HCT116 (cell line): ENCODE results near the gene RAP1A. TPM values are rescaled to one million over a fixed set of nuclear protein-coding genes. Genes with fewer than 3 reads are reported as not detected.

Experiments used
- ATAC-seq: fragments of 200-7000 bp; cut with Tn5 transposase; 2 replicates; pipeline ENCODE4 v1.9.1; 2020; ENCODE audit warnings: mild to moderate bottlenecking, moderate library complexity
- BruUV-seq: library from RNA; stranded (reverse); fragments of 400-500 nt; replicated peaks from 2 replicates; lab custom pipeline; 2021; lab: Mats Ljungman, UMichigan
- CTCF ChIA-PET: fragments of 300-600 bp; sonication (Branson Sonifier 250); formaldehyde crosslinking; loops from one replicate; lab custom pipeline; 2021; ENCODE audit warnings: antibody characterized with exemption; lab: Charles Lee
- POLR2A ChIA-PET: fragments of 300-600, 350-600 bp; sonication (Branson Sonifier 250); formaldehyde crosslinking; loops from one replicate; lab custom pipeline; 2021; ENCODE audit warnings: antibody characterized with exemption; lab: Charles Lee
- RAD21 ChIA-PET, 2 experiments: fragments of 300-600 bp; sonication (Branson Sonifier 250); formaldehyde crosslinking; loops; one replicate each; lab custom pipeline; 2023; ENCODE audit warnings: low total read pairs in 2 of 2; ENCODE audit not compliant: uncharacterized antibody in 2 of 2, unreplicated experiment in 2 of 2, low non-redundant PET in 1 of 2; lab: Charles Lee
- DNase-seq: peaks from one replicate; pipeline ENCODE4 v3.0.0-alpha.2; 2010; ENCODE audit warnings: low read depth, low spot score
- H2AFZ ChIP-seq: fragments of 200-600 bp; shearing (Covaris generic), sonication (generic); 2 replicates; pipeline ENCODE4 v1.6.1; 2017; ENCODE audit warnings: low read depth, mixed run types, mixed read lengths, antibody characterized with exemption, low read length; ENCODE audit not compliant: poor library complexity, severe bottlenecking
- H3K27ac ChIP-seq: 2 replicates; pipeline ENCODE4 v1.5.1; 2012; ENCODE audit warnings: low read depth, low read length
- H3K27me3 ChIP-seq: fragments of 200-600 bp; sonication (generic); 2 replicates; pipeline ENCODE4 v1.6.1; 2016; ENCODE audit warnings: mixed run types, low read length, mixed read lengths; ENCODE audit not compliant: insufficient read depth
- H3K36me3 ChIP-seq, 2 experiments: fragments of 200-500 bp in 1 of 2; fragments of 200-600 bp in 1 of 2; sonication (Bioruptor generic) in 1 of 2; sonication (generic) in 1 of 2; 2 replicates each; pipeline versions ENCODE4 v1.5.1 to v1.6.1; 2014 to 2016; ENCODE audit warnings: low read length in 2 of 2, inconsistent platforms in 1 of 2, mixed read lengths in 1 of 2, mixed run types in 1 of 2; ENCODE audit not compliant: insufficient read depth in 2 of 2, control insufficient read depth in 1 of 2
- H3K4me1 ChIP-seq, 2 experiments: fragments of 200-600 bp in 1 of 2; sonication (generic) in 1 of 2; 2 replicates each; pipeline versions ENCODE4 v1.5.1 to v1.6.1; 2012 to 2017; ENCODE audit warnings: low read length in 2 of 2, inconsistent platforms in 1 of 2, mild to moderate bottlenecking in 1 of 2, mixed read lengths in 1 of 2, mixed run types in 1 of 2, moderate library complexity in 1 of 2; ENCODE audit not compliant: insufficient read depth in 2 of 2, control insufficient read depth in 1 of 2
- H3K4me2 ChIP-seq: fragments of 200-600 bp; sonication (generic); 2 replicates; pipeline ENCODE4 v1.6.1; 2017; ENCODE audit warnings: mixed run types, low read length, mixed read lengths
- H3K4me3 ChIP-seq, 2 experiments: fragments of 200-600 bp in 1 of 2; sonication (generic) in 1 of 2; replicated peaks in 1 of 2; 2 replicates each; pipeline ENCODE4 v1.5.1; 2011 to 2016; ENCODE audit warnings: low read length in 2 of 2, control low read depth in 1 of 2, low read depth in 1 of 2, mild to moderate bottlenecking in 1 of 2, mixed read lengths in 1 of 2, mixed run types in 1 of 2
- H3K79me2 ChIP-seq: fragments of 200-600 bp; sonication (generic); 2 replicates; pipeline ENCODE4 v1.6.1; 2017; ENCODE audit warnings: mild to moderate bottlenecking, mixed run types, low read length, moderate library complexity, mixed read lengths; ENCODE audit not compliant: insufficient read depth
- H3K9ac ChIP-seq: fragments of 200-600 bp; sonication (generic); 2 replicates; pipeline ENCODE4 v1.6.1; 2016; ENCODE audit warnings: low read length, mixed read lengths
- H3K9me2 ChIP-seq: fragments of 200-600 bp; sonication (generic), shearing (Covaris generic); 2 replicates; pipeline ENCODE4 v1.6.1; 2017; ENCODE audit warnings: mixed run types, mild to moderate bottlenecking, moderate library complexity; ENCODE audit not compliant: insufficient read depth
- H3K9me3 ChIP-seq, 2 experiments: fragments of 200-500 bp in 1 of 2; fragments of 200-600 bp in 1 of 2; sonication (Bioruptor generic) in 1 of 2; sonication (generic) in 1 of 2; 2 replicates each; pipeline ENCODE4 v1.6.1; 2014 to 2017; ENCODE audit warnings: low read length in 2 of 2, mixed read lengths in 2 of 2, inconsistent platforms in 1 of 2, low read depth in 1 of 2, mild to moderate bottlenecking in 1 of 2, mixed run types in 1 of 2, moderate library complexity in 1 of 2; ENCODE audit not compliant: control insufficient read depth in 1 of 2, insufficient read depth in 1 of 2
- H4K20me1 ChIP-seq: fragments of 200-600 bp; sonication (generic), shearing (Covaris generic); 2 replicates; pipeline ENCODE4 v1.6.1; 2017; ENCODE audit warnings: mixed run types, mild to moderate bottlenecking, moderate library complexity; ENCODE audit not compliant: insufficient read depth
- JUND ChIP-seq: IDR thresholded peaks from 2 replicates; pipeline ENCODE4 v1.6.1; 2012
- RAD21 ChIP-seq: IDR thresholded peaks from 2 replicates; pipeline ENCODE4 v1.6.1; 2012; ENCODE audit warnings: low read depth, mild to moderate bottlenecking
- intact Hi-C: fragments of 100-400 bp; cut with micrococcal nuclease; formaldehyde crosslinking; loops from 2 replicates; pipeline ENCODE4 v1.10.0; 2022
- total RNA-seq: library from RNA; stranded (reverse); gene quantifications from one replicate; pipeline ENCODE4 v1.2.1, GENCODE V29; 2021; ENCODE audit not compliant: unreplicated experiment

Gene RAP1A
- total RNA-seq, 1 experiment from 2014 or later: 46.2 TPM

- RAD21 ChIA-PET: no interaction called here
- no peaks in the 10 kb centered on the region for H3K9me3 ChIP-seq
- intact Hi-C loops: no loop called here
- no TSS peak for BruUV-seq
- H3K4me3 ChIP-seq: no peak overlapping the region
- peaks cover 9 to 20% of the 10 kb centered on the region in 2 experiments; a peak in 3 of 4 replicates for H3K4me1 ChIP-seq
- H3K27me3 ChIP-seq: no peaks in the 10 kb centered on the region
- H4K20me1 ChIP-seq: no peaks in the 10 kb centered on the region
- no peak for TF ChIP-seq JUND
- H3K4me2 ChIP-seq: no peak overlapping the region
- no peak overlapping the region for H3K27ac ChIP-seq
- H3K36me3 ChIP-seq: no peaks in the 10 kb centered on the region
- no peaks in the 10 kb centered on the region for H3K9me2 ChIP-seq
- CTCF ChIA-PET: no interaction called here
- no peaks in the 10 kb centered on the region for H3K79me2 ChIP-seq
- ATAC-seq (no peak), DNase-seq (no peak)
- POLR2A ChIA-PET: no interaction called here
- H3K9ac ChIP-seq: no peak overlapping the region
- no peak overlapping the region for H2AFZ ChIP-seq
Measured at GRCh38 chr1:111734856-111735255, 115.3 kb downstream of the RAP1A start.

DNA sequence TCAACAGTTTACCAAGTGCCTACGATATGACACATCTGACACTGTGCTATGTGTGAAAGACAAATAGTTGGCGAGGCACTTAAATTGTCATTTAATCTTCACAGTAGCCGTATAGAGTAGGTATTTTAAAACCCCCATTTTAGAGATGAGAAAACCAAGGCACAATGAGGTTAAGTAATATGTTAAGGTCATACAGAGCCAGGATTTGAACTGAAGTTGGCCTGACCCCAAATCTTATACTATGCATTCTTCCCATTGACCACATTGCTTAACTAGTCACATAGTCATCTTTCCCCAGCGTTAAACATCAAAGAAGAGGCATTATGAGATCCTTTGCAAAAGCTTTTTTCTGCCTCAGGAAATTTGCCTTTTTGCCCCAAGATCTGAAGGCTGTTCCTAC, 115.7 kb downstream of the RAP1A start:
- CTCF ChIA-PET: no interaction called here
- peaks cover 14 to 25% of the 10 kb centered on the region in 2 experiments; a peak in 3 of 4 replicates for H3K4me1 ChIP-seq
- no peaks in the 10 kb centered on the region for H3K9me2 ChIP-seq
- RAD21 ChIA-PET: no interaction called here
- POLR2A ChIA-PET: no interaction called here
- H3K27ac ChIP-seq: no peak overlapping the region
- no peak overlapping the region for H2AFZ ChIP-seq
- no peaks in the 10 kb centered on the region for H3K27me3 ChIP-seq
- H3K79me2 ChIP-seq: no peaks in the 10 kb centered on the region
- DNase-seq: no peak
- H3K9me3 ChIP-seq: no peaks in the 10 kb centered on the region
- intact Hi-C loops: no loop called here
- no peaks in the 10 kb centered on the region for H4K20me1 ChIP-seq
- no peaks in the 10 kb centered on the region for H3K36me3 ChIP-seq
- no peak overlapping the region for H3K9ac ChIP-seq
- no peak for ATAC-seq
- H3K4me2 ChIP-seq: no peak overlapping the region
- no TSS peak for BruUV-seq
- TF ChIP-seq RAD21: no peak
- H3K4me3 ChIP-seq: no peak overlapping the region
